HepG2 (cell line): ENCODE data around the gene PTGES. TPM values are rescaled to one million over a fixed set of nuclear protein-coding genes. Genes with fewer than 3 reads are reported as not detected.

Experiments used
- ATAC-seq: fragments of 200-7000 bp; cut with Tn5 transposase; 3 replicates; pipeline ENCODE4 v1.9.1; 2020; ENCODE audit warnings: mild to moderate bottlenecking, moderate library complexity
- BruUV-seq: library from RNA; stranded (reverse); fragments of 400-500 nt; replicated peaks from 2 replicates; lab custom pipeline; 2021; lab: Mats Ljungman, UMichigan
- CTCF ChIA-PET: fragments of 300-600 bp; formaldehyde crosslinking; extraction: SDS; loops from one replicate; lab custom pipeline; 2021; ENCODE audit warnings: low total read pairs, inconsistent platforms, low intra/inter-chr PET ratio; lab: Yijun Ruan, JAX
- POLR2A ChIA-PET: fragments of 350-600 bp; sonication (Branson Sonifier 250); formaldehyde crosslinking; loops from one replicate; lab custom pipeline; 2020; ENCODE audit warnings: antibody characterized with exemption, inconsistent platforms; lab: Yijun Ruan, JAX
- DNase-seq: peaks from one replicate; pipeline ENCODE4 v3.0.0-alpha.2; 2015; ENCODE audit warnings: low spot score
- FAIRE-seq: peaks from 3 replicates; lab custom pipeline; 2011; peaks lifted over from hg19 to GRCh38; lab: Jason Lieb, UNC
- H2AFZ ChIP-seq: one replicate; pipeline ENCODE4 v1.6.1; 2011; ENCODE audit warnings: low read length, inconsistent platforms
- H3K27ac ChIP-seq: fragments of 300-600 bp; 3 replicates; pipeline ENCODE4 v1.8.0; 2011; ENCODE audit warnings: mixed run types, mild to moderate bottlenecking, mixed read lengths, low read length, inconsistent platforms; ENCODE audit not compliant: insufficient read depth; ENCODE audit errors: extremely low read length
- H3K27me3 ChIP-seq, 2 experiments: fragments of 200-600 bp in 1 of 2; 2 replicates in 1 of 2; 3 replicates in 1 of 2; pipeline versions ENCODE4 v1.6.0 to v1.8.0; 2011; ENCODE audit warnings: low read length in 2 of 2, mild to moderate bottlenecking in 2 of 2, moderate library complexity in 2 of 2, inconsistent platforms in 1 of 2; ENCODE audit not compliant: insufficient read depth in 2 of 2, control insufficient read depth in 1 of 2
- H3K36me3 ChIP-seq, 2 experiments: fragments of 200-600 bp in 1 of 2; replicated peaks in 1 of 2; 2 replicates in 1 of 2; 3 replicates in 1 of 2; pipeline versions ENCODE4 v1.5.1 to v1.8.0; 2011; ENCODE audit warnings: low read length in 2 of 2, inconsistent platforms in 1 of 2; ENCODE audit not compliant: insufficient read depth in 2 of 2, control insufficient read depth in 1 of 2
- H3K4me1 ChIP-seq: 2 replicates; pipeline ENCODE4 v1.5.1; 2012; ENCODE audit warnings: low read length, inconsistent platforms; ENCODE audit not compliant: insufficient read depth
- H3K4me2 ChIP-seq: 2 replicates; pipeline ENCODE4 v1.6.0; 2011; ENCODE audit warnings: low read depth, low read length, inconsistent platforms
- H3K4me3 ChIP-seq, 3 experiments: fragments of 200-600 bp in 1 of 3; sonication (generic), shearing (Covaris generic) in 1 of 3; replicated peaks in 1 of 3; 2 replicates each; pipeline ENCODE4 v1.5.1; 2011 to 2016; ENCODE audit warnings: low read length in 3 of 3, inconsistent platforms in 2 of 3, low read depth in 2 of 3, mild to moderate bottlenecking in 2 of 3, control low read depth in 1 of 3, mixed read lengths in 1 of 3; ENCODE audit not compliant: insufficient read depth in 1 of 3
- H3K79me2 ChIP-seq: one replicate; pipeline ENCODE4 v1.6.1; 2011; ENCODE audit warnings: low read length, inconsistent platforms; ENCODE audit not compliant: insufficient read depth
- H3K9ac ChIP-seq: 2 replicates; pipeline ENCODE4 v1.6.0; 2011; ENCODE audit warnings: mild to moderate bottlenecking, low read depth, low read length, inconsistent platforms; ENCODE audit not compliant: insufficient read depth
- H3K9me3 ChIP-seq: 2 replicates; pipeline ENCODE4 v1.5.1; 2012; ENCODE audit warnings: mild to moderate bottlenecking, low read length
- H4K20me1 ChIP-seq: 2 replicates; pipeline ENCODE4 v1.6.0; 2011; ENCODE audit warnings: inconsistent platforms, mild to moderate bottlenecking, low read length, moderate library complexity; ENCODE audit not compliant: insufficient read depth
- BHLHE40 ChIP-seq: IDR thresholded peaks from 2 replicates; pipeline ENCODE4 v1.6.1; 2011; ENCODE audit warnings: low read length, improper control_type of control experiment
- FOSL2 ChIP-seq: sonication (generic); formaldehyde crosslinking; IDR thresholded peaks from 2 replicates; pipeline ENCODE4 v1.4.0; 2020; ENCODE audit warnings: missing genetic modification reagents
- HNRNPUL1 ChIP-seq: fragments of 200-400 bp; formaldehyde crosslinking; IDR thresholded peaks from 2 replicates; pipeline ENCODE4 v1.6.1; 2017; ENCODE audit warnings: low read depth, mild to moderate bottlenecking, low read length, moderate library complexity
- JUN ChIP-seq: sonication (generic); formaldehyde crosslinking; IDR thresholded peaks from 2 replicates; pipeline ENCODE4 v1.4.0; 2020; ENCODE audit warnings: mild to moderate bottlenecking, missing genetic modification reagents
- LBX2 ChIP-seq: sonication (generic); formaldehyde crosslinking; IDR thresholded peaks from 2 replicates; pipeline ENCODE4 v1.5.0; 2020; ENCODE audit warnings: missing genetic modification reagents, mild to moderate bottlenecking, borderline replicate concordance
- MBD4 ChIP-seq: IDR thresholded peaks from 2 replicates; pipeline ENCODE4 v1.6.1; 2012; ENCODE audit warnings: low read length, inconsistent platforms, borderline replicate concordance
- NFYB ChIP-seq: sonication (generic); formaldehyde crosslinking; IDR thresholded peaks from 2 replicates; pipeline ENCODE4 v1.4.0; 2020; ENCODE audit warnings: missing genetic modification reagents
- RAD51 ChIP-seq: fragments of 450-650 bp; IDR thresholded peaks from 2 replicates; pipeline ENCODE4 v1.6.1; 2016; ENCODE audit warnings: borderline replicate concordance
- SRSF4 ChIP-seq: fragments of 200-400 bp; formaldehyde crosslinking; IDR thresholded peaks from one replicate; pipeline ENCODE4 v1.6.1; 2018; ENCODE audit warnings: mild to moderate bottlenecking, low read depth, low read length, moderate library complexity; ENCODE audit not compliant: poor library complexity, severe bottlenecking
- TEF ChIP-seq: sonication (generic); formaldehyde crosslinking; IDR thresholded peaks from 2 replicates; pipeline ENCODE4 v1.5.0; 2020; ENCODE audit warnings: missing genetic modification reagents
- TOE1 ChIP-seq: sonication (generic); formaldehyde crosslinking; IDR thresholded peaks from 2 replicates; pipeline ENCODE4 v1.4.0; 2020; ENCODE audit warnings: mild to moderate bottlenecking, missing genetic modification reagents
- ZBTB34 ChIP-seq: sonication (generic); formaldehyde crosslinking; IDR thresholded peaks from 2 replicates; pipeline ENCODE4 v1.8.0; 2022; ENCODE audit warnings: mild to moderate bottlenecking, missing genetic modification reagents
- ZFAT ChIP-seq: sonication (generic); formaldehyde crosslinking; conservative IDR thresholded peaks from 2 replicates; pipeline ENCODE4 v1.8.1; 2023; ENCODE audit warnings: missing genetic modification reagents, inconsistent platforms
- ZMAT3 ChIP-seq: sonication (generic); formaldehyde crosslinking; conservative IDR thresholded peaks from 2 replicates; pipeline ENCODE4 v1.7.0; 2021; ENCODE audit warnings: missing genetic modification reagents
- ZNF18 ChIP-seq: sonication (generic); formaldehyde crosslinking; IDR thresholded peaks from 2 replicates; pipeline ENCODE4 v1.8.0; 2022; ENCODE audit warnings: mild to moderate bottlenecking, missing genetic modification reagents; ENCODE audit not compliant: insufficient replicate concordance
- ZNF33A ChIP-seq: sonication (generic); formaldehyde crosslinking; IDR thresholded peaks from 2 replicates; pipeline ENCODE4 v1.5.1; 2020; ENCODE audit warnings: missing genetic modification reagents, mild to moderate bottlenecking, moderate library complexity, borderline replicate concordance
- ZNF720 ChIP-seq: sonication (generic); formaldehyde crosslinking; IDR thresholded peaks from 2 replicates; pipeline ENCODE4 v1.4.0; 2020; ENCODE audit warnings: missing genetic modification reagents
- ZSCAN5A ChIP-seq: sonication (generic); formaldehyde crosslinking; IDR thresholded peaks from 2 replicates; pipeline ENCODE4 v1.8.0; 2022; ENCODE audit warnings: mild to moderate bottlenecking, missing genetic modification reagents, borderline replicate concordance
- WGBS: methylation state at CpG from one replicate; pipeline ENCODE4 v1.1.6; 2017; ENCODE audit warnings: low lambda C conversion rate; 5-methylcytosine and 5-hydroxymethylcytosine counted together
- in situ Hi-C: cut with HindIII; loops from 2 replicates; pipeline ENCODE4 v1.10.0; 2017; ENCODE audit warnings: low pct_unique_long_range_greater_than_20kb; ENCODE audit not compliant: extremely low pct_ligation_motif_present
- intact Hi-C: fragments of 100-400 bp; cut with micrococcal nuclease; formaldehyde crosslinking; loops from one replicate; pipeline ENCODE4 v1.10.0; 2022; ENCODE audit not compliant: unreplicated experiment
- polyA plus RNA-seq, 8 experiments: library from polyadenylated mRNA; depleted of rRNA in 3 of 8; stranded (reverse) in 7 of 8; unstranded in 1 of 8; fragments of >200 nt; fragmentation: Illumina TruSeq in 4 of 8; extraction: Trizol in 4 of 8; gene quantifications; 2 replicates each; pipeline versions ENCODE4 v1.2.1 to v1.2.3, GENCODE V29; 2011 to 2016; ENCODE audit warnings: low read depth in 4 of 8, missing spikeins in 1 of 8, mixed read lengths in 1 of 8; ENCODE audit not compliant: insufficient read depth in 1 of 8
- total RNA-seq, 5 experiments: library from RNA; depleted of rRNA; stranded (reverse); fragments of >200 nt; fragmentation: Illumina TruSeq; extraction: Trizol; gene quantifications; 2 replicates each; pipeline ENCODE4 v1.2.3, GENCODE V29; 2016; ENCODE audit warnings: low read depth in 1 of 5

The PTGES gene
- total and polyA plus RNA-seq, 2 of the 13 experiments (the other 11 are each of a cell fraction or from before 2014, with no cell fraction given) = 0.07 TPM; not detected in 1

GRCh38 chr9:129775448-129775798, 22.6 kb upstream of the PTGES start:
- Histone ChIP-seq H4K20me1 (no peaks in the 10 kb centered on the region), H3K79me2 (no peaks in the 10 kb centered on the region), H3K4me2 (no peak overlapping the region), H3K4me3 (no peak overlapping the region), H3K9me3 (no peaks in the 10 kb centered on the region), H3K27ac (no peak overlapping the region), H3K36me3 (no peaks in the 10 kb centered on the region), H3K9ac (no peak overlapping the region), H3K4me1 (peaks cover 25% of the 10 kb centered on the region), H2AFZ (no peak overlapping the region), H3K27me3 (peaks cover 0 to 6% of the 10 kb centered on the region in 2 experiments; a peak in 4 of 5 replicates)
- CTCF ChIA-PET = no interaction called here
- no peak for FAIRE-seq
- POLR2A ChIA-PET = no interaction called here
- in situ Hi-C loops (no loop called here), intact Hi-C loops (no loop called here)
- no peak for DNase-seq
- 0% methylated on average over 2 of the region's 2 CpGs for WGBS
- no peak for ATAC-seq
- TF ChIP-seq ZNF18 (CRISPR knock-in tag) = no peak
- TF ChIP-seq FOSL2 (CRISPR knock-in tag) = no peak
- no peak for TF ChIP-seq RAD51
- no peak for TF ChIP-seq TOE1 (CRISPR knock-in tag)
- no peak for TF ChIP-seq NFYB (CRISPR knock-in tag)
- TF ChIP-seq ZBTB34 (CRISPR knock-in tag) = no peak
- TF ChIP-seq ZFAT (CRISPR knock-in tag) = no peak
- TF ChIP-seq ZSCAN5A (CRISPR knock-in tag) = no peak
- no peak for TF ChIP-seq ZNF720 (CRISPR knock-in tag)
- no peak for TF ChIP-seq ZNF33A
- TF ChIP-seq TEF (CRISPR knock-in tag) = no peak
- no peak for TF ChIP-seq MBD4
- no peak for TF ChIP-seq LBX2 (CRISPR knock-in tag)
- TF ChIP-seq SRSF4 = no peak
- TF ChIP-seq BHLHE40 = no peak
- no peak for TF ChIP-seq ZMAT3
- TF ChIP-seq HNRNPUL1 = no peak
- no peak for TF ChIP-seq JUN (CRISPR knock-in tag)
- BruUV-seq = no TSS peak
